H1 (cell line): ENCODE measurements around the gene NTN4. TPM values are rescaled to one million over a fixed set of nuclear protein-coding genes. Genes with fewer than 3 reads are reported as not detected.

Experiments used
- CBX5 ChIP-seq: fragments of 300-800, 300-1000 bp; sonication (generic); IDR thresholded peaks from 2 replicates; pipeline ENCODE4 v1.7.1; 2016; ENCODE audit warnings: antibody characterized with exemption, low read length, low read depth
- FOSL1 ChIP-seq: IDR thresholded peaks from 2 replicates; pipeline ENCODE4 v1.6.1; 2011; ENCODE audit warnings: mild to moderate bottlenecking, low read depth, low read length, moderate library complexity; ENCODE audit not compliant: insufficient read depth
- GABPA ChIP-seq: IDR thresholded peaks from 2 replicates; pipeline ENCODE4 v1.6.1; 2011; ENCODE audit warnings: mild to moderate bottlenecking, low read length, moderate library complexity, borderline replicate concordance; ENCODE audit not compliant: insufficient read depth
- HDAC6 ChIP-seq: IDR thresholded peaks from one replicate; pipeline ENCODE4 v1.7.1; 2012; ENCODE audit warnings: low read depth, mild to moderate bottlenecking, inconsistent platforms, low read length, moderate library complexity
- KDM5A ChIP-seq: fragments of 200-600 bp; IDR thresholded peaks from 2 replicates; pipeline ENCODE4 v1.7.1; 2012; ENCODE audit warnings: mild to moderate bottlenecking, low read length, inconsistent platforms, mixed read lengths
- PHF8 ChIP-seq: fragments of 200-600 bp; sonication (generic); conservative IDR thresholded peaks from 2 replicates; pipeline ENCODE4 v1.7.1; 2012; ENCODE audit warnings: low read depth, mild to moderate bottlenecking, inconsistent platforms, low read length, moderate library complexity
- SAP30 ChIP-seq: fragments of 300-600 bp; sonication (generic); IDR thresholded peaks from 2 replicates; pipeline ENCODE4 v1.7.1; 2012; ENCODE audit warnings: low read length, moderate library complexity, mild to moderate bottlenecking, inconsistent platforms; ENCODE audit not compliant: insufficient read depth, insufficient replicate concordance
- SUZ12 ChIP-seq: fragments of 200-600 bp; sonication (generic); IDR thresholded peaks from 2 replicates; pipeline ENCODE4 v1.6.1; 2012; ENCODE audit warnings: mild to moderate bottlenecking, inconsistent platforms, low read length, moderate library complexity, mixed read lengths
- TAF1 ChIP-seq: IDR thresholded peaks from 2 replicates; pipeline ENCODE4 v1.6.1; 2011; ENCODE audit warnings: mild to moderate bottlenecking, low read depth, low read length
- YY1 ChIP-seq: IDR thresholded peaks from 2 replicates; pipeline ENCODE4 v1.6.1; 2011; ENCODE audit warnings: low read depth, mild to moderate bottlenecking, low read length
- polyA plus RNA-seq, 7 experiments: library from polyadenylated mRNA; depleted of rRNA in 3 of 7; stranded (reverse) in 5 of 7; unstranded in 2 of 7; fragments of >200 nt in 5 of 7; fragments of 200-250 nt in 2 of 7; gene quantifications; 1 replicate in 5 of 7; 2 replicates in 1 of 7; 4 replicates in 1 of 7; pipeline versions ENCODE4 v1.2.1 to v1.2.3, GENCODE V29; 2011 to 2013; ENCODE audit warnings: missing spikeins in 2 of 7, mixed read lengths in 2 of 7
- total RNA-seq: library from RNA; stranded (reverse); fragmentation: NEBNext Ultra II Directional; extraction: Animal tissue kit (Norgen Biotek cat#: 25700); gene quantifications from 2 replicates; pipeline ENCODE4 v1.2.1, GENCODE V29; 2021
- TF ChIP-seq, protein P1 (sequence below): fragments of 300-600 bp; sonication (generic); IDR thresholded peaks from 2 replicates; pipeline ENCODE4 v1.7.1; 2012; ENCODE audit warnings: low read length, moderate library complexity, mild to moderate bottlenecking, inconsistent platforms; ENCODE audit not compliant: insufficient replicate concordance

NTN4 gene
- total and polyA plus RNA-seq, 2 of the 8 experiments (the other 6 are each of a cell fraction or from before 2014, with no cell fraction given), result 0.74 to 1.3 TPM

DNA sequence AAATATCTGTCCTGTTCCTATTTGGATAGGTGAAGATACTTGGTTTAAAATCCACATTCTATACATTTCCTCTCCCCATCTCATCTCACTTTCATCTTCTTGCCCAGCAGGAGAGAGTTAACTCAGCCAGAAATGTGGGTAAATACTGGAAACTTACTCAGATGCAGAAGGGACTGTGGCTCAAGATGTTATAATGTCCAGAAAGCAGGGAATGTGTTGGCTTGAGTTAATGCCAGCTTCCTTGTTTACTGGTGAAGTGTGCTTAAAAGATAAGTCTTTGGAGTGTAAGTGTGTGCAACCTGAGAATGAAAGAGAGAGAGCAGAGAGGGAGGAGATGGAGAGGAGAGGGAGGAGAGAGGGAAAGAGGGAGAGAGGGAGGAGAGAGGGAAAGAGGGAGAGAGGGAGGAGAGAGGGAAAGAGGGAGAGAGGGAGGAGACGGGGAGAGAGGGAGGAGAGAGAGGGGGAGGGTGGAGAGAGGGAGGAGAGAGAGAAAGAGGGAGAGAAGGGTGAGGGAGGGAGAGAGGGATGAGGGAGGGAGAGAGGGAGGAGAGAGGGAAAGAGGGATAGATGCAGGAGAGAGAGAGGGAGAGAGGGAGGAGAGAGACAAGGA, 46.2 kb upstream of the NTN4 start (continued):
- TF ChIP-seq, protein P1, sequence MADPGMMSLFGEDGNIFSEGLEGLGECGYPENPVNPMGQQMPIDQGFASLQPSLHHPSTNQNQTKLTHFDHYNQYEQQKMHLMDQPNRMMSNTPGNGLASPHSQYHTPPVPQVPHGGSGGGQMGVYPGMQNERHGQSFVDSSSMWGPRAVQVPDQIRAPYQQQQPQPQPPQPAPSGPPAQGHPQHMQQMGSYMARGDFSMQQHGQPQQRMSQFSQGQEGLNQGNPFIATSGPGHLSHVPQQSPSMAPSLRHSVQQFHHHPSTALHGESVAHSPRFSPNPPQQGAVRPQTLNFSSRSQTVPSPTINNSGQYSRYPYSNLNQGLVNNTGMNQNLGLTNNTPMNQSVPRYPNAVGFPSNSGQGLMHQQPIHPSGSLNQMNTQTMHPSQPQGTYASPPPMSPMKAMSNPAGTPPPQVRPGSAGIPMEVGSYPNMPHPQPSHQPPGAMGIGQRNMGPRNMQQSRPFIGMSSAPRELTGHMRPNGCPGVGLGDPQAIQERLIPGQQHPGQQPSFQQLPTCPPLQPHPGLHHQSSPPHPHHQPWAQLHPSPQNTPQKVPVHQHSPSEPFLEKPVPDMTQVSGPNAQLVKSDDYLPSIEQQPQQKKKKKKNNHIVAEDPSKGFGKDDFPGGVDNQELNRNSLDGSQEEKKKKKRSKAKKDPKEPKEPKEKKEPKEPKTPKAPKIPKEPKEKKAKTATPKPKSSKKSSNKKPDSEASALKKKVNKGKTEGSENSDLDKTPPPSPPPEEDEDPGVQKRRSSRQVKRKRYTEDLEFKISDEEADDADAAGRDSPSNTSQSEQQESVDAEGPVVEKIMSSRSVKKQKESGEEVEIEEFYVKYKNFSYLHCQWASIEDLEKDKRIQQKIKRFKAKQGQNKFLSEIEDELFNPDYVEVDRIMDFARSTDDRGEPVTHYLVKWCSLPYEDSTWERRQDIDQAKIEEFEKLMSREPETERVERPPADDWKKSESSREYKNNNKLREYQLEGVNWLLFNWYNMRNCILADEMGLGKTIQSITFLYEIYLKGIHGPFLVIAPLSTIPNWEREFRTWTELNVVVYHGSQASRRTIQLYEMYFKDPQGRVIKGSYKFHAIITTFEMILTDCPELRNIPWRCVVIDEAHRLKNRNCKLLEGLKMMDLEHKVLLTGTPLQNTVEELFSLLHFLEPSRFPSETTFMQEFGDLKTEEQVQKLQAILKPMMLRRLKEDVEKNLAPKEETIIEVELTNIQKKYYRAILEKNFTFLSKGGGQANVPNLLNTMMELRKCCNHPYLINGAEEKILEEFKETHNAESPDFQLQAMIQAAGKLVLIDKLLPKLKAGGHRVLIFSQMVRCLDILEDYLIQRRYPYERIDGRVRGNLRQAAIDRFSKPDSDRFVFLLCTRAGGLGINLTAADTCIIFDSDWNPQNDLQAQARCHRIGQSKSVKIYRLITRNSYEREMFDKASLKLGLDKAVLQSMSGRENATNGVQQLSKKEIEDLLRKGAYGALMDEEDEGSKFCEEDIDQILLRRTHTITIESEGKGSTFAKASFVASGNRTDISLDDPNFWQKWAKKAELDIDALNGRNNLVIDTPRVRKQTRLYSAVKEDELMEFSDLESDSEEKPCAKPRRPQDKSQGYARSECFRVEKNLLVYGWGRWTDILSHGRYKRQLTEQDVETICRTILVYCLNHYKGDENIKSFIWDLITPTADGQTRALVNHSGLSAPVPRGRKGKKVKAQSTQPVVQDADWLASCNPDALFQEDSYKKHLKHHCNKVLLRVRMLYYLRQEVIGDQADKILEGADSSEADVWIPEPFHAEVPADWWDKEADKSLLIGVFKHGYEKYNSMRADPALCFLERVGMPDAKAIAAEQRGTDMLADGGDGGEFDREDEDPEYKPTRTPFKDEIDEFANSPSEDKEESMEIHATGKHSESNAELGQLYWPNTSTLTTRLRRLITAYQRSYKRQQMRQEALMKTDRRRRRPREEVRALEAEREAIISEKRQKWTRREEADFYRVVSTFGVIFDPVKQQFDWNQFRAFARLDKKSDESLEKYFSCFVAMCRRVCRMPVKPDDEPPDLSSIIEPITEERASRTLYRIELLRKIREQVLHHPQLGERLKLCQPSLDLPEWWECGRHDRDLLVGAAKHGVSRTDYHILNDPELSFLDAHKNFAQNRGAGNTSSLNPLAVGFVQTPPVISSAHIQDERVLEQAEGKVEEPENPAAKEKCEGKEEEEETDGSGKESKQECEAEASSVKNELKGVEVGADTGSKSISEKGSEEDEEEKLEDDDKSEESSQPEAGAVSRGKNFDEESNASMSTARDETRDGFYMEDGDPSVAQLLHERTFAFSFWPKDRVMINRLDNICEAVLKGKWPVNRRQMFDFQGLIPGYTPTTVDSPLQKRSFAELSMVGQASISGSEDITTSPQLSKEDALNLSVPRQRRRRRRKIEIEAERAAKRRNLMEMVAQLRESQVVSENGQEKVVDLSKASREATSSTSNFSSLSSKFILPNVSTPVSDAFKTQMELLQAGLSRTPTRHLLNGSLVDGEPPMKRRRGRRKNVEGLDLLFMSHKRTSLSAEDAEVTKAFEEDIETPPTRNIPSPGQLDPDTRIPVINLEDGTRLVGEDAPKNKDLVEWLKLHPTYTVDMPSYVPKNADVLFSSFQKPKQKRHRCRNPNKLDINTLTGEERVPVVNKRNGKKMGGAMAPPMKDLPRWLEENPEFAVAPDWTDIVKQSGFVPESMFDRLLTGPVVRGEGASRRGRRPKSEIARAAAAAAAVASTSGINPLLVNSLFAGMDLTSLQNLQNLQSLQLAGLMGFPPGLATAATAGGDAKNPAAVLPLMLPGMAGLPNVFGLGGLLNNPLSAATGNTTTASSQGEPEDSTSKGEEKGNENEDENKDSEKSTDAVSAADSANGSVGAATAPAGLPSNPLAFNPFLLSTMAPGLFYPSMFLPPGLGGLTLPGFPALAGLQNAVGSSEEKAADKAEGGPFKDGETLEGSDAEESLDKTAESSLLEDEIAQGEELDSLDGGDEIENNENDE, result no peak
- TF ChIP-seq FOSL1, result no peak
- TF ChIP-seq HDAC6, result no peak
- TF ChIP-seq YY1, result no peak
- no peak for TF ChIP-seq CBX5
- no peak for TF ChIP-seq SAP30
- no peak for TF ChIP-seq TAF1
- TF ChIP-seq KDM5A, result no peak
- no peak for TF ChIP-seq SUZ12
- TF ChIP-seq PHF8, result no peak
- TF ChIP-seq GABPA, result no peak
